ENCODE measurements around the gene DERL3.

Gene DERL3

DNA sequence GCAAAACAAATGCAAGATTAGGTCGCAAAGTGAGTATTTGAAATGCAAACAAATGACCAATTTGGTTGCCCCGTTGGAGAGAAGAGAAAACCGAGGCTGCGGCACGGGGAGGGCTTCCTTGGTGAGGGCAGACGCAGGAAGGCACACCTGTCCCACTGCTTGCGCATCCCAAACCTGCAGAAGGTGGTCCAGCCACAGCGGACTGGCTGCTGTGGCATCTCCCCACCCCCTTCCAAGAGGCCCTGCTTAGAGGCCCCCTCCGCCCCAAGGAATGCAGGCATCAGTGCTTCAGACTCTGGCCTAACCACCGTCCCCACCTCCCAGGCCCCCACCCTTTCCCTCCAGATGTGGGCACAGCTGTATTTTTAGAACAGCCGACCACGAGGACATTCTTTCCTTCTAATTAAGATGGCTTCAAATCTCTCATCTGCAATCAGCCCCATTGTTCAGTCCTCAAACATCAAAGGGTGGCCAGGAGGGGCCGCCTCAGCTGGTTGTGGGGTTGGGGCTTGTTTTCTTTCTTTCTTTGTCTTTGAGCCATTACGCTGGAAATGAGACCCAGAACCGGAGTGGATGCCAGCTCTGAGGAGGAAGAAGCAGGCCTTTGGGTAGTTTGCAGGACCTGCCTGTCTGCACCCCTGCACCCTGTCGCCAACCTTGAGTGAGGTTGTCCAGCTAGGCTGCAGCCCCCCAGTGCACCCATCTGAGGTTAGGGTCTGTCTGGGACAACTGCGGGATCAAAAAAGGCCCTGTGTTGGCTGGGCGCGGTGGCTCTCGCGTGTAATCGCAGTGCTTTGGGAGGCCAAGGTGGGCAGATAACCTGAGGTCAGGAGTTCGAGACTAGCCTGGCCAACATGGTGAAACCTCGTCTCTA lies 9.4 kb upstream of the DERL3 start:
- FAIRE-seq = peak; percentile 23
- DNase-seq (ENCODE audit: insufficient read length, low spot score) = no peak

- FAIRE-seq (no peak), DNase-seq (ENCODE audit: insufficient read length, low spot score) (no peak)
Observed at GRCh38 chr22:23847310-23847920, 8.6 kb upstream of the DERL3 start.

- FAIRE-seq (no peak), DNase-seq (ENCODE audit: insufficient read length, low spot score) (no peak)
Observed at GRCh38 chr22:23846081-23846469, 7.3 kb upstream of the DERL3 start.

DNA sequence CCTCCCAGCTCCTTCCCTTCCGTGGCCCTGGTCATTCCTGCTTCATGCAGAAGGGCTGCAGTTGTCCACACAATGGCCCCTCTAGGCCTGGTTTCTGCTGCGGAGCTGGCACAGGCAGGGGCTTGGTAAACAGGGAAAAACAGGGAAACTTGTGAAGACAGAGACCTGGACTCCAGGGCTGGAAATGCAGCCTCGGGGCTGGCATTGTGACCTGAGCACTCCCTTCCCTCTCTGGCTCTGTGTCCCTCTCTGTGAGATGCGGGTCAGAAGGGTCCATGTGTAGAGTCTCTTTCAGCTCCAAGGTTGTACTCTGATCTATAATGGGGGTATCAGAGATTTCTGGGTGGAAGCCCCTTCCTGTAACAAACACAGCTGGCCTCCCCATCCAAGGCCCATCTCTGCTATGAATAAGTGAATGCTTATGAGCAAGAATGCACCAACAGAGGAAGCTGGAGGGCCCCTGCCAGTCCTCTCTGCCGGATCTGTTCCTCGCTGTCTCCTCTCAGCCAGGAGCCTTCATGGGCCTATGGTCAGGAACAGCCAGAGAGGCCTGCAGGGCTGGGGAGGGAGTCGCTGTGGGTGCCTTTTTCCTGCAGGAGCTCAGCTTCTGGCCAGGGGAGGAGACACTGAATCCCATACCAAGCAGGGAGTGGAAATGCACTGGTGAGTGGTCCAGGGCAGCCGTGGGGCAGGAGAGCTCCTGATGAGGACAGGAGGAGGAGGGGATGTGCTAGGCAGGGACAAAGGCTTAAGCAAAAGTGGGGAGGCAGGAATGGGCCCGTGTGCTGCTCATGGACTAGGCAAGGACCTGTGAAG lies 6.7 kb upstream of the DERL3 start:
- DNase-seq (ENCODE audit: insufficient read length, low spot score) = no peak
- FAIRE-seq = peak; percentile 63

- DNase-seq (ENCODE audit: insufficient read length, low spot score) (no peak), FAIRE-seq (no peak)
Observed at GRCh38 chr22:23844739-23845202, 6.0 kb upstream of the DERL3 start.

DNA sequence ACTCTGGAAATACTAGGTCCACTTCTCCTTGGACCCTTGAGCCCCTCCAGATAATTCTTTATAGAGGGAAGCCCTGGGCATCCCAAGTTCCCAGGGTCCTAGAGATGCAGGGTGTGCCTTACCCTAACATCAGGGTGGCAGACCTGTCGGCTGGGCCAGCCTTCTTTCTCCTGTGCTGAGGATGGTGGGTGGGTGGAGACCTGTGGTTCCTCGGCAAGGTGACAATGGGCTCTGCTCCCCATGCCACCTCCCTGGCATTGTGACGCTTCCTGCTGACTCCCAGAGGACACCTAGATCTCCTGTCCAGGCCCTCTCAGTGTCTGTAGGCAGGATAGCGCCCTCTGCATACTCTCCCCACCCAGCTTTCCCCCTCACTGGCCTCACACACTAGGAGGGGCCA lies 3.8 kb upstream of the DERL3 start:
- DNase-seq (ENCODE audit: insufficient read length, low spot score) (no peak), FAIRE-seq (no peak)

- FAIRE-seq = no peak
- no peak for DNase-seq (ENCODE audit: insufficient read length, low spot score)
Observed at GRCh38 chr22:23841736-23842445, 3.1 kb upstream of the DERL3 start.

DNA sequence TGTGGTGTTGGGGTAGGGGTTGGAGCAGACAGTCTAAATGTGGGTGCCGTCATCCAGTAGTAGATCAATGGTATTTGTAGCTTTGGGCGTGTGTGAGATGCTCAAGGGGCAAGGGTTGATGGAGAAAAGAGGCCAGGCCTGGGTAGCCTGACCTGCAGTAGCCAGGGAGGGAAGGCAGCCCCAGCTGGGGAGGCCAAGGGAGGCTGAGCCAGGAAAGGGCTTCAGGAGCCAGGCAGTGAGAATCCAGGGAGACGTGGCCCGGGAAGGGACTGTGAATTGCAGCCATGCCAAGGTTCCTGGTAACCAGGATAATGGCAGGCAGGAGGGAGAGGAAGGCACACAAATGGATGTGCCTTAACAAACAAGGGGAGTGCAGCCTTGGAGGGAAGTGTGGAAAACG lies 2.5 kb upstream of the DERL3 start:
- DNase-seq (ENCODE audit: insufficient read length, low spot score) = no peak

DNA sequence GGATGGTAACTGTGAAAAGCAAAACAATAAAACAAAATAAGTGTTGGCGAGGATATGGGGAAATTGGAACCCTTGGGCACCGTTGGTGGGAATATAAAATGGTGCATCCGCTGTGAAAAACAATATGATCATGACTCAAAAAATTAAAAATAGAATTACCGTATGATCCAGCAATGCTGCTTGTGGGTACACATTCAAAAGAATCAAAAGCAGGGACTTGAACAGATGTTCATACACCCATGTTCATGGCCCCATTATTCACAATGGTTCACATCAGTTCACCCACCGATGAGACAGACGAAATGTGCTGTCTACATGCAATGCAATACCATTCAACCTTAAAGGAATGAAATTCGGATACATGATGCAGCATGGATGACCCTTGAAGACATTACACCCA lies 1.2 kb upstream of the DERL3 start:
- no peak for FAIRE-seq
- DNase-seq (ENCODE audit: insufficient read length, low spot score) = no peak

More for the DNA sequence above, 2.5 kb upstream of the DERL3 start:
- no peak for FAIRE-seq

GRCh38 chr22:23837911-23838680 lies 710 bp downstream of the DERL3 start:
- DNase-seq (ENCODE audit: insufficient read length, low spot score) = no peak
- no peak for FAIRE-seq

DNA sequence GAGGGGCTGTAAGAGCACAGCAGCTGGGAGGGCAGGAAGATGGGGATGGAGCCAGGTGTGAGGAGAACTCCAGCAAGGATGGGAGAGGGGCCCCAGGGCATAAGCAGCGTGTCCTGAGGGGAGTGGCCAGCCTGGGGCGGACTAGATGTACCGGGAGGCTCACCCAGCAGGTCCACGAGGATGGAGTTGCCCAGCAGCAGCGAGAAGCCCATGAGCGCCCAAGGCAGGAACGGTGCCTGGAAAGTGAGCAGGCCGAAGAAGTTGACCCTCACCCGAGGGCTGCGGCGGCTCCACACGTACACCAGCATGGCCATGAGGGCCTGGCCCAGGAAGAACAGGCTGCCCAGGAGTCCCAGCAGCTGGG lies 1.3 kb downstream of the DERL3 start:
- FAIRE-seq (no peak), DNase-seq (ENCODE audit: insufficient read length, low spot score) (no peak)

DNA sequence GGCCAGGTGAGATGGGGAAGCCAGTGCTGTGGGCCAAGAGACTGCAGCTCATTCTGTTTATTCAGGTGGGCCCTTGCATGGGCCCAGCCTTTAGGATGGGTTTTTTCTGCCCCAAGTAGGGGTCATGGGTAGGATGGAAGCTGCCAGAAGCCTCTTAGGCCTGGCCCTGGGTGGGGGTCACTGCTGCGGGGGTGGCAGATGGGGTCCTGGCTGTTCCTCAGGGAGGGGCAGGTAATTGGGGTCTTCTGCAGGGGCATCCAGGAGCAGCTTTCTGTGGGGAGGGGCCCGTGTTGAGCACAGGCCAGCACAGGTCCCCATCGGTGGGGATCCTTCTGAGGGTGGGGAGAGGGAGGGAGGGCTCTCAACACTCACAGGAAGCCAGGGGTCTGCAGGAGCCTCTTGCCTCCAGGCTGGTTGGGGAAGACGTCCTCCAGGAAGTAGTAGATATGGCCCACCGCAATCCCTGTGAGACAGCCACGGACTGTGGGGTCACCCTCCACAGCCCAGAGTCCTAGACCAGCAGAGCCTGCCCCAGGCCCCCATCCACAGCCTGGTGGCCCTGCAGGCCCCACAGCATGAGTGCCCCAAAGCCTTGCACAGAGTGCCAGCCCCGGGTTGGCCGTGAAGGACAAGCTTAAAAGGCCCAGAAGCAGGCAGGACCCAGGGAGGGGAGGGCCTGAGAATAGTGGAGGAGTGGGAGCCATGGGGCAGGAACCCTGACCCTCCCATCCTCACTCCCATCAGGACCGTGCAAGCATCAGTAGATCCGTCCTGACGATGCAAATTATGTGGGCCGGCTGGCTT lies 1.9 kb downstream of the DERL3 start:
- no peak for FAIRE-seq
- no peak for DNase-seq (ENCODE audit: insufficient read length, low spot score)

DNA sequence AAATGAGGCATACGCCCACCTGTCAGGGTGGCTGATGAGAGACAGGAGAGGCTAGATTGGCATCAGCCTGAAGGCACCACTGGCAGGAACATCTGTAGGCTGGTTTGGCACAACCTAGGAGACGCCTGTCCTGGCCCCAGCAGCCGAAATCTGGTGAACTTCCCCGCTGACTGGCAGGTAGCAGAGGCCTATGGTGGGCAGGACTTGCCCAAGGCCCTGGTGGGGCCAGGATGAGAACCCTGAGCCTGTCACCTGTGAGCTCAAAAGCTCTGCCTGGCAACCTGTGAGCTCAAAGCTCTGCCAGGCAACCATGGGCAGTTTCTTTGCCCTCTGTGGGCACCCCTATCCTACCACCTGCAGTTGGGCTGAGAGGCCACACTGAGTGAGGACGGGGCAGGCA lies 2.5 kb downstream of the DERL3 start:
- no peak for DNase-seq (ENCODE audit: insufficient read length, low spot score)
- FAIRE-seq = no peak

DNA sequence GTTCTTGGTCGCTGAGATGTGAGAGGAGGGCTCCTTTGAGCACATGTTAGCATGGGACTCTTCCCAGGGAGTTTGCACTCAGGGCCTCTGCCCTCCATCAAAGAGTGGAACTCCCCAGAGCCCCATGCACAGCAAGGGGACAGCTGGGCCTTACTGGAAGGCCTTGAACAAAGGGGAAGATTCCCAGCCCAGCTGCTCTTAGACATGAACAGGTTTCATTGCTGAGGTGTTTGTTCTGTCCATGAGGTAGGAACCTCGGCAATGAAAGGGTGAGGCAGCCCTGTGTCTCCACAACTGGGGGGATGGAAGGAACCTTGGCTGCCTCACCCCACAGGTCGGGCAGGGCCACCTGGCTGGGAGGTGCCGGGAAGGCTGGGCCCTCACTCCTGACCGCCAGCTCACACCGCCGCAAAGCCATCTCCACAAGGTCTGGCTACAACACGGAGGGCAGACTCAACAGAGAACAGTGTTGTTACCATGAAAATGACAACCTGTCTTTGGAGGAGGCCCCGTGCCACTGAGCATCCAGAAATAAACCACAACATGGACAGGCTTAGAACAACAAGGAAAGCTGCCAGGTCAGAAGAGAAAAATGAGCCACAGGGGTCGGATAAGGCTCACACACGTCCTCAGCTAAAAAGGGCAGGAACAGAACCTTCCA lies 3.2 kb downstream of the DERL3 start:
- DNase-seq (ENCODE audit: insufficient read length, low spot score) (no peak), FAIRE-seq (no peak)

GRCh38 chr22:23834793-23835483 lies 3.9 kb downstream of the DERL3 start:
- no peak for FAIRE-seq

GRCh38 chr22:23834406-23834792 lies 4.4 kb downstream of the DERL3 start:
- FAIRE-seq = no peak

More at GRCh38 chr22:23834793-23835483, 3.9 kb downstream of the DERL3 start:
- no peak for DNase-seq (ENCODE audit: insufficient read length, low spot score)

GRCh38 chr22:23833911-23834317 lies 4.9 kb downstream of the DERL3 start:
- FAIRE-seq = no peak
- no peak for DNase-seq (ENCODE audit: insufficient read length, low spot score)

More at GRCh38 chr22:23834406-23834792, 4.4 kb downstream of the DERL3 start:
- no peak for DNase-seq (ENCODE audit: insufficient read length, low spot score)

Measured in GM19239 (cell line).